Memory B cell (primary cell): ENCODE results near the gene CDC73.

Experiments
- ATAC-seq: fragments of 150-1000 bp; cut with Tn5 transposase; 2 replicates; pipeline ENCODE4 v1.10.0; 2021; ENCODE audit warnings: low read depth, mild to moderate bottlenecking, moderate library complexity
- DNase-seq, 2 donors: peaks; one replicate each; pipeline ENCODE4 v3.0.0; 2022; ENCODE audit warnings: low spot score in 2 of 2
- H3K27ac Mint-ChIP-seq: one replicate; pipeline ENCODE4 v1.8.0; 2022; ENCODE audit warnings: mild to moderate bottlenecking, moderate library complexity, mixed read lengths
- H3K27me3 Mint-ChIP-seq: one replicate; pipeline ENCODE4 v1.8.0; 2022; ENCODE audit warnings: mixed read lengths
- H3K36me3 Mint-ChIP-seq: one replicate; pipeline ENCODE4 v1.8.0; 2022; ENCODE audit warnings: mild to moderate bottlenecking, mixed read lengths
- H3K4me1 Mint-ChIP-seq: one replicate; pipeline ENCODE4 v1.8.0; 2022; ENCODE audit warnings: mixed read lengths
- H3K4me3 Mint-ChIP-seq: one replicate; pipeline ENCODE4 v1.8.0; 2022; ENCODE audit warnings: mild to moderate bottlenecking, moderate library complexity, mixed read lengths
- H3K9me3 Mint-ChIP-seq: one replicate; pipeline ENCODE4 v1.8.0; 2022; ENCODE audit warnings: mixed read lengths

Gene CDC73

GRCh38 chr1:193121616-193122593, at the start of gene CDC73:
Gene CDC73, plus strand, starts transcription at chr1:193122031. Its CDS starts 170 bp downstream, at chr1:193122201.
- Mint-ChIP-seq H3K27me3 (no peaks in the 10 kb centered on the region), H3K4me1 (peaks cover 14% of the 10 kb centered on the region), H3K27ac (peak within 1 kb of the TSS; percentile 96), H3K9me3 (no peaks in the 10 kb centered on the region), H3K4me3 (peak within 1 kb of the TSS; percentile 89), H3K36me3 (peaks cover 2% of the 10 kb centered on the region)
- DNase-seq (peak; percentile 100), ATAC-seq (peak; percentile 85)

GRCh38 chr1:193077991-193078390, 43.8 kb upstream of the CDC73 start:
- ATAC-seq: no peak
- Mint-ChIP-seq H3K4me1 (no peaks in the 10 kb centered on the region), H3K27ac (no peak overlapping the region), H3K4me3 (no peak overlapping the region), H3K27me3 (no peaks in the 10 kb centered on the region), H3K9me3 (no peaks in the 10 kb centered on the region), H3K36me3 (peaks cover 25% of the 10 kb centered on the region)
- no peak for DNase-seq

- peaks cover 28% of the 10 kb centered on the region for H3K36me3 Mint-ChIP-seq
- H3K4me3 Mint-ChIP-seq: no peak overlapping the region
- H3K9me3 Mint-ChIP-seq: no peaks in the 10 kb centered on the region
- no peak overlapping the region for H3K27ac Mint-ChIP-seq
- H3K27me3 Mint-ChIP-seq: no peaks in the 10 kb centered on the region
- DNase-seq (no peak), ATAC-seq (no peak)
- no peaks in the 10 kb centered on the region for H3K4me1 Mint-ChIP-seq
These were observed 42.6 kb upstream of the CDC73 start for GRCh38 chr1:193079187-193079586.

- ATAC-seq (peak; percentile 91), DNase-seq (peak in 1 of 2 donors; percentile 13)
- no peaks in the 10 kb centered on the region for H3K4me1 Mint-ChIP-seq
- H3K36me3 Mint-ChIP-seq: peaks cover 23% of the 10 kb centered on the region
- H3K4me3 Mint-ChIP-seq: no peak overlapping the region
- peak overlapping the region; percentile 84 for H3K27ac Mint-ChIP-seq
- no peaks in the 10 kb centered on the region for H3K27me3 Mint-ChIP-seq
- no peaks in the 10 kb centered on the region for H3K9me3 Mint-ChIP-seq
These were observed 38.3 kb upstream of the CDC73 start for GRCh38 chr1:193083365-193084088.

GRCh38 chr1:193085263-193085662, 36.6 kb upstream of the CDC73 start:
- Mint-ChIP-seq H3K9me3 (no peaks in the 10 kb centered on the region), H3K27ac (peak overlapping the region; percentile 65), H3K27me3 (no peaks in the 10 kb centered on the region), H3K4me3 (no peak overlapping the region), H3K36me3 (peaks cover 13% of the 10 kb centered on the region), H3K4me1 (no peaks in the 10 kb centered on the region)
- ATAC-seq (no peak), DNase-seq (no peak)

- peaks cover 11% of the 10 kb centered on the region for H3K36me3 Mint-ChIP-seq
- no peaks in the 10 kb centered on the region for H3K9me3 Mint-ChIP-seq
- DNase-seq: no peak
- no peak overlapping the region for H3K27ac Mint-ChIP-seq
- no peak overlapping the region for H3K4me3 Mint-ChIP-seq
- no peaks in the 10 kb centered on the region for H3K27me3 Mint-ChIP-seq
- ATAC-seq: no peak
- H3K4me1 Mint-ChIP-seq: no peaks in the 10 kb centered on the region
These were observed 35.5 kb upstream of the CDC73 start for GRCh38 chr1:193086342-193086741.

GRCh38 chr1:193087893-193088292, 33.9 kb upstream of the CDC73 start:
- ATAC-seq (no peak), DNase-seq (no peak)
- Mint-ChIP-seq H3K27ac (no peak overlapping the region), H3K36me3 (peaks cover 9% of the 10 kb centered on the region), H3K4me1 (no peaks in the 10 kb centered on the region), H3K4me3 (no peak overlapping the region), H3K9me3 (no peaks in the 10 kb centered on the region), H3K27me3 (no peaks in the 10 kb centered on the region)

- no peak for ATAC-seq
- DNase-seq: no peak
- H3K9me3 Mint-ChIP-seq: no peaks in the 10 kb centered on the region
- H3K4me1 Mint-ChIP-seq: no peaks in the 10 kb centered on the region
- no peaks in the 10 kb centered on the region for H3K27me3 Mint-ChIP-seq
- H3K4me3 Mint-ChIP-seq: no peak overlapping the region
- H3K27ac Mint-ChIP-seq: no peak overlapping the region
- no peaks in the 10 kb centered on the region for H3K36me3 Mint-ChIP-seq
These were observed 31.0 kb upstream of the CDC73 start for GRCh38 chr1:193090865-193091264.

GRCh38 chr1:193094112-193094511, 27.7 kb upstream of the CDC73 start:
- peaks cover 8% of the 10 kb centered on the region for H3K36me3 Mint-ChIP-seq
- DNase-seq: no peak
- H3K9me3 Mint-ChIP-seq: no peaks in the 10 kb centered on the region
- peak overlapping the region; percentile 20 for H3K27ac Mint-ChIP-seq
- ATAC-seq: no peak
- no peak overlapping the region for H3K4me3 Mint-ChIP-seq
- H3K4me1 Mint-ChIP-seq: no peaks in the 10 kb centered on the region
- H3K27me3 Mint-ChIP-seq: no peaks in the 10 kb centered on the region

GRCh38 chr1:193102662-193103061, 19.2 kb upstream of the CDC73 start:
- peaks cover 15% of the 10 kb centered on the region for H3K4me1 Mint-ChIP-seq
- no peaks in the 10 kb centered on the region for H3K27me3 Mint-ChIP-seq
- no peaks in the 10 kb centered on the region for H3K9me3 Mint-ChIP-seq
- ATAC-seq: no peak
- H3K27ac Mint-ChIP-seq: no peak overlapping the region
- DNase-seq: no peak
- peaks cover 3% of the 10 kb centered on the region for H3K36me3 Mint-ChIP-seq
- H3K4me3 Mint-ChIP-seq: no peak overlapping the region

- no peak for DNase-seq
- Mint-ChIP-seq H3K36me3 (peaks cover 3% of the 10 kb centered on the region), H3K27ac (peak overlapping the region; percentile 65), H3K27me3 (no peaks in the 10 kb centered on the region), H3K4me3 (peak overlapping the region; percentile 89), H3K4me1 (peaks cover 15% of the 10 kb centered on the region), H3K9me3 (no peaks in the 10 kb centered on the region)
- no peak for ATAC-seq
These were observed 17.9 kb upstream of the CDC73 start for GRCh38 chr1:193103759-193104501.

GRCh38 chr1:193104502-193104906, 17.3 kb upstream of the CDC73 start:
- H3K36me3 Mint-ChIP-seq: peaks cover 3% of the 10 kb centered on the region
- no peak for DNase-seq
- no peaks in the 10 kb centered on the region for H3K27me3 Mint-ChIP-seq
- no peaks in the 10 kb centered on the region for H3K9me3 Mint-ChIP-seq
- H3K4me1 Mint-ChIP-seq: peaks cover 15% of the 10 kb centered on the region
- ATAC-seq: peak; percentile 26
- peak overlapping the region; percentile 89 for H3K4me3 Mint-ChIP-seq
- peak overlapping the region; percentile 65 for H3K27ac Mint-ChIP-seq

- peak; percentile 83 for ATAC-seq
- Mint-ChIP-seq H3K4me3 (peak within 1 kb of the TSS; percentile 89), H3K36me3 (peaks cover 3% of the 10 kb centered on the region), H3K27me3 (no peaks in the 10 kb centered on the region), H3K4me1 (peaks cover 15% of the 10 kb centered on the region), H3K9me3 (no peaks in the 10 kb centered on the region), H3K27ac (peak within 1 kb of the TSS; percentile 65)
- peak; percentile 15 to 25 for DNase-seq
These were observed 16.7 kb upstream of the CDC73 start, which contains the start of gene GLRX2 for GRCh38 chr1:193104907-193105820. Gene GLRX2, minus strand, starts transcription at chr1:193105414. Its CDS starts 32 bp downstream, at chr1:193105382.
